HG03159 (cell line): ENCODE measurements around the gene GRP.

ENCODE experiments used
- ATAC-seq: cut with Tn5 transposase; IDR thresholded peaks from one replicate; pipeline ENCODE4 v1.9.1; 2021; ENCODE audit warnings: mild to moderate bottlenecking, moderate library complexity; ENCODE audit not compliant: unreplicated experiment

GRP gene

DNA sequence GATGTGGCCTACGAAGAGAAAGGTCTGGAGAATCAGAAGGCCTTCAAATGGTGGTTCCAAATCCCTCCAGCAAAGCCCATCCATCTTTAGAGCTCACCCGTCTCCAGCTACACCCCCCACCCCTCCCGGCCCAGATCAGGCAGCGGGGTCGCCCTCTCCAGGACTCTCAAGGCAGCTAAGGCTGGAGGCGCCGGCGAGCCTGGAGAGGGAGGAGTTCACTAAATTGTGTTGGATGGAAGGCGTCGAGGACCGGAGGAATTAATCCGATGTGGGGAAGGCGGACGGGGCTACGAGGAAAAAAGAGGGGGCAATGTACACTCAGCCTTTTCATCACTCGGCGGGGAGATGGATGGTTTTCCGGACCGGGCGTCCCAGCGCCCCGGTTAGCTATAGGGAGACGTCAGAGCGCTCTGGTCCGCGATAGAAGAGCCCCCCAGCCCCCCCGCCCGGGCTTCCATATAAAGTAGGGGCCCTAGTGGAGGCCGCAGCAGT lies at the start of gene GRP:
GRP (plus strand) TSS at position 487 of the 492 bp plus-strand sequence. CDS start 108 bp downstream, outside the sequence.
- ATAC-seq, result no peak

GRCh38 chr18:59172664-59173249 lies 47.2 kb upstream of the GRP start:
- ATAC-seq, result no peak

DNA sequence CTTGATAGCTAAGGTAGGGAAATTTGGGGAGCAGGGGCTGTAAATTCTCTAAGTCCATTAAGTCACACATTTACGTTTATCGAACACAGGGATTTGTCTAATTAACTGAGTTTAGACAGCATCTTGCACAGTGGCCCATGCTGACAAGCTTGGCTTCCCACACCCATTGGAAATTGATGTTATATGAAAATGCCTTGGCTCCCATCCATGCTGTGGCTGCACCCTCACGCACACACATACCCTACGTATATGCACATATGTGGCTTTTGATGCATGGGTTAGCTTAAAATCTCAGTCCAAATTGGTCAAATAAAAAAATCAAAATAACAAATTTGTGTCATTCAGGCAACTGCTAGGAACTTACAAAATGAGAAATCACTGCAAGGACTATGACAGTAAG lies 42.5 kb upstream of the GRP start:
- ATAC-seq, result no peak

- no peak for ATAC-seq
Observed at GRCh38 chr18:59180150-59180845, 39.7 kb upstream of the GRP start.

GRCh38 chr18:59182673-59183072 lies 37.3 kb upstream of the GRP start:
- ATAC-seq, result no peak

GRCh38 chr18:59189008-59189407 lies 30.9 kb upstream of the GRP start:
- no peak for ATAC-seq

DNA sequence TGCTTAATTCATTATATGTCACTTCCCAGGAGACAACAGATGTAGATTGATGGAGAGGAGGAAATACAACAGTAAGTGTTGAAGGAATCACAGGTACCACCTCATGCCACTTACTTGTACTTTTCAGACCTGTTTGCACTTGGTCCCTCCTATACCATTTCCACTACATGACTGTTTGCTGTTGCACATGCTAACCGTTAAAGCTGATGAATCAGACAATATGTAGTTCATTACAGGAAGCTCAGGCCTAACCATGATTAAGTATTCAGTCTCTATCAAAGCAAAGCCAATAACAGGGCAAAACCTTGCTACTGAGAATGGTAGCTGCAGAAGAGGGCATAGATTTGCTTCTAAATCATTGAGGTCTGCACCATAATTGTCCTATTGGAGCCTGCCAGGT lies 30.2 kb upstream of the GRP start:
- ATAC-seq, result no peak

DNA sequence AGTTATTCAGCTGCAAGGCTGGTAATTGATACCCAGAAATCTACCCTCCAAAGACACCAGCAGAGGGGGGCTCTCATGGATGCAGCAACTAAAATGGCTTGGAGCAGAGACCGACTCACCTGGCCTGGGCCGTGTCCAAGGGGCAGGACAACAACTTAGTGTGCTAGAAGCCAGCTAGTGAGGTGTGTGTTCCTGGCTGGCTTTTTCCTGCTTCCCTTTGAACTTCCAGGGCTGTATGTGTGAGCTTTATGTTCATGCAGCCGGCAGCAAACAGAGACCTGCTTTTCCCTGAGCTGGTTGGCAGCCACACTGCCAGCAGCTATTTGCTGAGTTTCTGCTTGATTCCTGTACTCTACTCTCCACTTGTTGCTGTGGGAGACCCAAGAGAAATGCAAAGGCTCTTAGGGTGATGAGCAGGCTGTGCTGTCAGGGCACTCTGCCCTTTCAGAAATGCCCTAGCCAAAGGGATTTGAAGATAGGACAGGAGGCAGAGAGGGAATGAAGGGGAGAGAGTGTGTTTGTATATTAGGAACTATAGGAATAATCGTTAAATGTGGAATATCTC lies 23.7 kb upstream of the GRP start:
- ATAC-seq, result no peak

GRCh38 chr18:59197636-59198035 lies 22.3 kb upstream of the GRP start:
- no peak for ATAC-seq

GRCh38 chr18:59198215-59198614 lies 21.7 kb upstream of the GRP start:
- no peak for ATAC-seq

DNA sequence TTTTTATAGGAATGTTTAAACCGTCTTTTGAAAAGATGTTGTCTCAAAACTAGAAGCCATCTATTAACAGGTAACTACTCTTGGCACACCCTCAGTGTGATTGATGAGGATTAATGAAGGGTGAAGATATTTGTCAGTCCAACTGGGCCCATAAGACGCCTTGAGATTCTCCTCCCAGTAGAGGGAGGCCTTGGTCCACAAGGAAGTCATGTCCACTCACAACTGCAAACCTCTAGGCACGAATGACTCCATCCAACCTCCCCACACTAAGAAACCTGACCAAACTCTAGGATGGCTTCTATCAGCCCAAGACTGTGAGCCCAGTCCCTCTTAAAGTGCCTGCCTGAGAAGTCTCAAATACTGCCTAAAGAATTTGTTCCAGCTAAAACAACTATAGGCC lies 19.2 kb upstream of the GRP start:
- no peak for ATAC-seq

DNA sequence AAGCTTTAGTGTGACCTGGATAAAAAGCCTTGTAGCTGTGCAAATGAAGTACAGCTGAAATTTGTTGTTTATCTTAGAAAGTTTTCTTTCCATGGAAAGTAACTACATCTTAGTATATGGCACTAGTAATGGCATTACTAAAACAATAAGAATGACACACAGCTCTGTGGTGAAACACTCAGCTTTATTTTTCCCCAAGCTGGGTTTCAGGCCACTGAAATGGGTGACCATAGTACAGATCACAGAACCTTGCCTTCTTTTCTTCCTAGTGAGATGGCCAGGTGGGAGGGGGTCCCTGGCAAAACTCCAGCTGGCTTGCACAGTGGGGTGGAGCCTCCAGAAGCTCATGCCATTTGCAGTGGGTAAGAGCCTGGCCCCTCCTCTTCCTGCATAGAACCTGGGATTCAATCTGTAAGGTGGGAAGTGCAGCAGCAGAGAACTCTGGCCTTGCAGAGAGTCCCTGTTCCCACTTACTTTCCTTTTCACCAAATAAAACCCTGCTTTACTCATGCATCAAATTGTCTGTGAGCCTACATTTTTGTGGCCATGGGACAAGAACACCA lies 17.6 kb upstream of the GRP start:
- no peak for ATAC-seq

- ATAC-seq, result no peak
Observed at GRCh38 chr18:59207506-59207905, 12.5 kb upstream of the GRP start.

DNA sequence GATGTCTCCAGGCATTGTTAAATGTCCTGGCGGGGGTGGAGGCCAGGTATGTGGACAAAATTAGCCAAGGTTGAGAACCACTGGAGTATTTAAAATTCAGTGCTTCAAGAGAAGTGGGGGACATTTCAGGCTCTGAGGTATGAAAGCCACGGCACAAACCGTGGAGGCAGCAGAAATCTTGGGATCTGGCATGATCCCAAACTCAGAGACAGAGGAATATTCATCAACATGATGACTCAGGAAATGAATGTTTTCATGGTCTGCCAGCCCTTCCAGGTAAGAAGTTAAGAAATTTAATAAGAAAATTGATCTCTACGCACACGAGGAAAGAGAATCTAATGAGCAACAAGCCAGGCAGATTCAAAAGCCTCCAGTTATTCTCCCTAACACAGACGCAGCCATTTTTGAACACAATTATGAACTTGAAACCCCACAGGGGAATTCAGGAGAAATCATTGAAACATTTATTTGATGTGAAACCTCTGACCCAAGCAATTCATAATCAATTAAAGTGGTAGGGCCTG lies 11.3 kb upstream of the GRP start:
- no peak for ATAC-seq

GRCh38 chr18:59210299-59210698 lies 9.7 kb upstream of the GRP start:
- no peak for ATAC-seq

DNA sequence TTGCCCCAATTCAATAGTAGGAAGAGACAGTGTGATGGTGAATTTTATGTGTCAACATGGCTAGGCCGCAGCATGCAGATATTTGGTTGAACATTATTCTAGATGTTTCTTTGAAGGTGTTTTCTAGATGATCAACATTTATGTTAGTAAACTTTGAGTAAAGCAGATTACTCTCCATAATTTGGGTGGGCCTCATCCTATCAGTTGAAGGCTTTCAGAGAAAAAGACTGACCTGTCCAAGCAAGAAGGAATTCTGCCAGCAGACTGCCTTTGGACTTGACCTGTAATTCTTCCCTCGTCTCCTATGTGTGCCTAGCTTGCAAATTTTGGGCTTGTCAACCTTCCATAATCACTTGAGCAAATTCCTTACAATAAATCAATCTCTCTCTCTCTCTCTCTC lies 8.3 kb upstream of the GRP start:
- no peak for ATAC-seq

DNA sequence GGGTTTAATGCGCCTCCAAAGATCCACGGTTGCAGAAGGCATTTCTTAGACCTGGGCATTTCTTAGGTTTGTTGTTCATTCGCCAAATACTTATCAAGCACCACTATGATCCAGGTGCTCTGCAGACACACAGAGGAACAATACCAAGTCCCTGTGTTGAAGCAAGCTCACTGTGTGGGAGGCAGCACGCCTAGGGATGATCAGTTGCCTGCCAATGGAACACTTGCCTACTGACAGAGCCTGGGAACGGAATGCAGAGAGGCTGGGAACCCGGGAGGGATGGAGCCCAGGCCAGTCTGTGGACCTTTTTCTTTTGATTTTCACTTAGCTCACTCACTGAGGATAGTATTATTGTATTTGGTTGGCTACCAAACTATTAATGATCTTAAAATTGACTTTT lies 1.9 kb upstream of the GRP start:
- no peak for ATAC-seq

- no peak for ATAC-seq
Observed at GRCh38 chr18:59220164-59220783, 316 bp downstream of the GRP start.

GRCh38 chr18:59220784-59221765 lies 1.1 kb downstream of the GRP start:
- no peak for ATAC-seq

GRCh38 chr18:59222341-59222740 lies 2.4 kb downstream of the GRP start:
- no peak for ATAC-seq
